ENCODE data around the gene NTSR1.
A peak's percentile ranks its signal among the peaks of the same experiment; 100 is the strongest.

Gene NTSR1

GRCh38 chr20:62719250-62719935, 10.8 kb downstream of the NTSR1 start:
- peaks cover 15% of the 10 kb centered on the region for H3K9me3 ChIP-seq (ENCODE audit: severe bottlenecking)

GRCh38 chr20:62721511-62722370, 13.1 kb downstream of the NTSR1 start:
- Histone ChIP-seq H3K9me3 (ENCODE audit: severe bottlenecking) (peaks cover 15% of the 10 kb centered on the region), H3K36me3 (ENCODE audit: low read depth) (peaks cover 5% of the 10 kb centered on the region), H3K4me3 (ENCODE audit: severe bottlenecking) (no peak overlapping the region), H3K4me1 (ENCODE audit: insufficient read depth, poor library complexity, severe bottlenecking) (no peaks in the 10 kb centered on the region), H3K27me3 (ENCODE audit: insufficient read depth, poor library complexity, severe bottlenecking) (no peaks in the 10 kb centered on the region), H3K27ac (ENCODE audit: poor library complexity, severe bottlenecking) (no peak overlapping the region)
- no peak; the same call in 2 of the 3 replicates for ATAC-seq (ENCODE audit: low read depth)
- no peak for TF ChIP-seq CTCF (IDR thresholded peaks at IDR 0.05; ENCODE audit: poor library complexity, severe bottlenecking)
- no peak for DNase-seq (ENCODE audit: low spot score)

More at GRCh38 chr20:62719250-62719935, 10.8 kb downstream of the NTSR1 start:
- H3K27me3 ChIP-seq (ENCODE audit: insufficient read depth, poor library complexity, severe bottlenecking): no peaks in the 10 kb centered on the region
- TF ChIP-seq CTCF (IDR thresholded peaks at IDR 0.05; ENCODE audit: poor library complexity, severe bottlenecking): no peak
- H3K4me1 ChIP-seq (ENCODE audit: insufficient read depth, poor library complexity, severe bottlenecking): no peaks in the 10 kb centered on the region
- peaks cover 5% of the 10 kb centered on the region for H3K36me3 ChIP-seq (ENCODE audit: low read depth)
- H3K4me3 ChIP-seq (ENCODE audit: severe bottlenecking): no peak overlapping the region
- ATAC-seq (ENCODE audit: low read depth) (no peak), DNase-seq (ENCODE audit: low spot score) (no peak)
- H3K27ac ChIP-seq (ENCODE audit: poor library complexity, severe bottlenecking): no peak overlapping the region

- ATAC-seq (ENCODE audit: low read depth) (no peak), DNase-seq (ENCODE audit: low spot score) (no peak)
- peaks cover 5% of the 10 kb centered on the region for H3K36me3 ChIP-seq (ENCODE audit: low read depth)
- H3K9me3 ChIP-seq (ENCODE audit: severe bottlenecking): peaks cover 15% of the 10 kb centered on the region
- no peak for TF ChIP-seq CTCF (IDR thresholded peaks at IDR 0.05; ENCODE audit: poor library complexity, severe bottlenecking)
- H3K27ac ChIP-seq (ENCODE audit: poor library complexity, severe bottlenecking): no peak overlapping the region
- H3K27me3 ChIP-seq (ENCODE audit: insufficient read depth, poor library complexity, severe bottlenecking): no peaks in the 10 kb centered on the region
- H3K4me3 ChIP-seq (ENCODE audit: severe bottlenecking): no peak overlapping the region
- no peaks in the 10 kb centered on the region for H3K4me1 ChIP-seq (ENCODE audit: insufficient read depth, poor library complexity, severe bottlenecking)
These were observed 14.0 kb downstream of the NTSR1 start for GRCh38 chr20:62722627-62723026.

- Histone ChIP-seq H3K9me3 (ENCODE audit: severe bottlenecking) (peaks cover 15% of the 10 kb centered on the region), H3K27me3 (ENCODE audit: insufficient read depth, poor library complexity, severe bottlenecking) (no peaks in the 10 kb centered on the region), H3K36me3 (ENCODE audit: low read depth) (peaks cover 5% of the 10 kb centered on the region), H3K4me1 (ENCODE audit: insufficient read depth, poor library complexity, severe bottlenecking) (no peaks in the 10 kb centered on the region), H3K27ac (ENCODE audit: poor library complexity, severe bottlenecking) (no peak overlapping the region), H3K4me3 (ENCODE audit: severe bottlenecking) (no peak overlapping the region)
- DNase-seq (ENCODE audit: low spot score) (no peak), ATAC-seq (ENCODE audit: low read depth) (peak; percentile 30)
- TF ChIP-seq CTCF (IDR thresholded peaks at IDR 0.05; ENCODE audit: poor library complexity, severe bottlenecking): no peak
These were observed 14.7 kb downstream of the NTSR1 start for GRCh38 chr20:62723351-62723750.

Data from RWPE2 (cell line).